Measurements from ENCODE around the gene BCAR1. TPM values are rescaled to one million over a fixed set of nuclear protein-coding genes. Genes with fewer than 3 reads are reported as not detected.

The BCAR1 gene
- total RNA-seq, 6 donors from 2014 or later: 32.9 to 87.2 (median 61.7) TPM

DNA sequence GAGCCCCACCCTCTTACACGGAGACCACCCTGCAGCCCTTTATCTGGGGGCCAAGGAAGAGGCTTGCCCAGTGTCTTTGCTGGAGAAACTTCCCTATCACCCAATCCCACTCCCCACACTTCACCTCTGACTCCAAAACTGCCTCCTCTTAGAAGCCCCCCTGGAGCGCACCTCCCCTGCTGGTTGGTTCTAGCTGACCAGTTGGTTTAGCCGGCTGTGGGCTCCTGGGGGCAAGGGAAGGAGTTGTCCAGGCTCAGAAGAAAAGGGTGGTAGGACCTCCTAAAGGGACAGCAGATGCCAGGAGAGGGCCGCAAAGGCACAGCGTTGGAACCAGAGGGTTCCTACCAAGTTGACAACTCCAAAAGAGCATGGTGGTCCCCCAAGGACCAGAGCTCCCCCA is 2.0 kb downstream of the BCAR1 start:
- ATAC-seq (ENCODE audit: low FRiP score in 2 of 2) (no peak), DNase-seq (no peak)
- H3K4me3 ChIP-seq: peak overlapping the region in 3 of 4 donors; percentile 76 to 87 (median 81)
- no peaks in the 10 kb centered on the region for H3K36me3 ChIP-seq
- H3K9me3 ChIP-seq: no peaks in the 10 kb centered on the region
- H3K4me1 ChIP-seq: peaks cover 86 to 91% (median 89%) of the 10 kb centered on the region in 4 donors
- TF ChIP-seq POLR2A (IDR thresholded peaks at IDR 0.05) (no peak), POLR2AphosphoS5 (IDR thresholded peaks at IDR 0.05) (no peak)
- TF ChIP-seq, protein P1, sequence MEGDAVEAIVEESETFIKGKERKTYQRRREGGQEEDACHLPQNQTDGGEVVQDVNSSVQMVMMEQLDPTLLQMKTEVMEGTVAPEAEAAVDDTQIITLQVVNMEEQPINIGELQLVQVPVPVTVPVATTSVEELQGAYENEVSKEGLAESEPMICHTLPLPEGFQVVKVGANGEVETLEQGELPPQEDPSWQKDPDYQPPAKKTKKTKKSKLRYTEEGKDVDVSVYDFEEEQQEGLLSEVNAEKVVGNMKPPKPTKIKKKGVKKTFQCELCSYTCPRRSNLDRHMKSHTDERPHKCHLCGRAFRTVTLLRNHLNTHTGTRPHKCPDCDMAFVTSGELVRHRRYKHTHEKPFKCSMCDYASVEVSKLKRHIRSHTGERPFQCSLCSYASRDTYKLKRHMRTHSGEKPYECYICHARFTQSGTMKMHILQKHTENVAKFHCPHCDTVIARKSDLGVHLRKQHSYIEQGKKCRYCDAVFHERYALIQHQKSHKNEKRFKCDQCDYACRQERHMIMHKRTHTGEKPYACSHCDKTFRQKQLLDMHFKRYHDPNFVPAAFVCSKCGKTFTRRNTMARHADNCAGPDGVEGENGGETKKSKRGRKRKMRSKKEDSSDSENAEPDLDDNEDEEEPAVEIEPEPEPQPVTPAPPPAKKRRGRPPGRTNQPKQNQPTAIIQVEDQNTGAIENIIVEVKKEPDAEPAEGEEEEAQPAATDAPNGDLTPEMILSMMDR (IDR thresholded peaks at IDR 0.05): no peak
- H3K27me3 ChIP-seq: peaks cover 0 to 6% (median 0%) of the 10 kb centered on the region in 4 donors
- H3K27ac ChIP-seq: peak overlapping the region; percentile 80 to 95 (median 93)
- WGBS, 2 donors: 73 to 83% methylated on average over 5 of the region's 5 CpGs

DNA sequence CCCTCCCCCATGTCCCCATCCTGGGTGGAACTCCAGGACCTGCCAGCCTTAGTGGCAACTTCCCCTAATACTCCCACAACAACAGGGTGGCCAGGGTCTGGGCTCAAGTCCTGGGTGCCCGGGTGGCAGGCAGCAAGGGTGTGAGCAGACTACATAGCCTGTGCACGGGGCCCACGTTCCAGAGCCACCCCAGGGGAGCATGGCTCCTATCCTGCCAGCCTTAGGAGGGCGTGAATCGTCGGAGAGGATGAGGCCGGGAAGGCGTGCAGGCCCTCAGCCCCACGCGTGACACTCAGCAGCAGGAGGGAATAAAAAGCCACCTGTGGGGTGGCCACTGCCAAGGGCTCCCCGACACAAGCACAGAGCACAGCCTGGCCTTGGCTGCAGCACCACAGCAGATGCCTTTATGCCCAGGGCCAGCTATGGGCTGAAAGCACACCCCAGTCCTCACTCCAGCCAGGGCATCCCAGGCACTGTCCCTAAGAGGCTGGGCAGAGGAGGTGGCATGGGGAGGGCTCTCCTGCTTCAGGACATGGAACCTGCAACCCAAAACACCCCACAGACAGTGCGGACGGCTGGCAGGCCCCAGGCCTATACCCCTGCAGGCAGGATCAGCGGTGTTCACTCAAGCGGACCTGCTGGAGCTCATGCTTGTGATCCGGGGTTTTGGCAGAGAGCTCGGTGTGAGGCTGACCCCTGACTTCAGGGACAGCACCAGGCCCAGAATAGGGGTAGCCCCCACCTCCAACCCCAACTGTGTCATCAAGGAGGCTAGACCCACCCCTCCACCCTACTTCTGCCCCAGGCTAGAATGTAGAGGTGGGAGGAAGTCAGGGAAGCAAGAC is 2.7 kb downstream of the BCAR1 start:
- ATAC-seq (ENCODE audit: low FRiP score in 2 of 2): no peak
- H3K27ac ChIP-seq: peak overlapping the region; percentile 91 to 95 (median 93)
- H3K36me3 ChIP-seq: no peaks in the 10 kb centered on the region
- peak overlapping the region in 1 of 4 donors; percentile 87 for H3K4me3 ChIP-seq
- 30 to 84% methylated on average over 2 to 14 of the region's 17 CpGs for WGBS, 2 donors
- TF ChIP-seq EP300 (IDR thresholded peaks at IDR 0.05): no peak
- H3K9me3 ChIP-seq: no peaks in the 10 kb centered on the region
- peaks cover 0 to 6% (median 0%) of the 10 kb centered on the region in 4 donors for H3K27me3 ChIP-seq
- H3K4me1 ChIP-seq: peaks cover 86 to 91% (median 89%) of the 10 kb centered on the region in 4 donors
- no peak for DNase-seq

DNA sequence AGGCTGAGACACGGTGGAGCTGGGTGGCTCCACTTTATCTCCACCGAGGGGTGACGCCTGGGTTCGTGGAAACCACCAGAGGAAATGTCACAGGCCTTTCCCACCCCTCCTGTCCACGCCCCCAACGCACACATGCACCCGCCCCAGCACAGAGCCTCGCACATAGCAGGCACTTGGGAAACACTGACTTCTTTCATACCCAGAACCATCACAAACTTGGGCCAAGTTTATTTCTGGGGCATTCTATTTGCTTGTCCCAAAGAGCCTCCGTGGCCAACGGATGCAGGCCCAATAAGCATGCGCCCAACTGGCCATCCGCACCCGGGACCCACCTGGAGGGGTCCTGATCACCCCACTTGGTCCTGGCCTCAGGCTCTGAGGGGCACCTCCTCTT is 3.3 kb downstream of the BCAR1 start:
- ATAC-seq (ENCODE audit: low FRiP score in 2 of 2) (no peak), DNase-seq (no peak)
- Histone ChIP-seq H3K4me1 (peaks cover 83 to 91% (median 89%) of the 10 kb centered on the region in 4 donors), H3K27ac (peak overlapping the region; percentile 91 to 95 (median 93)), H3K27me3 (peaks cover 0 to 6% (median 0%) of the 10 kb centered on the region in 4 donors), H3K4me3 (peak overlapping the region in 1 of 4 donors; percentile 5), H3K9me3 (no peaks in the 10 kb centered on the region), H3K36me3 (no peaks in the 10 kb centered on the region)
- TF ChIP-seq POLR2A (IDR thresholded peaks at IDR 0.05) (no peak), POLR2AphosphoS5 (IDR thresholded peaks at IDR 0.05) (peak in 1 of 2 donors; percentile 60)
- WGBS, 2 donors: 47 to 54% methylated on average over 8 to 13 of the region's 13 CpGs

DNA sequence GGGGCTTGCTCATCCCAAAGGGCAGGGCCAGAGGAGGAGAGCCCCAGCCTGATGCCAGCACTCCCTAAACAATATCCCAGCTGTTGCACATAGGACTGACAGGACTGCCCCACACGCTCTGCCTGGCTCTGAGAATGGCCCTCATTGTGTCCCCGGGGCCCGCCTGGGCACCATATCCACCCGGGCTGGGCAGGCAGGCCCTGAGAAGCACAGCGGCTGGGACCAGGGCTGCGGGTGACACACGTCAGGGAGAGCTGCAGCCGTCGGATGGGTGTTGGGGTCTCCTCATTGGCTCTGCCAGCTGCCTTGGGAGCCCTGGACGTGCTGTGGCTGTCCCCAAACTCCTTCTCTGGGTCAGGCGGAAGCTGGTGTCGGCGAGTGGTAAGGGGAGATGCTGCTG is 4.2 kb downstream of the BCAR1 start:
- Histone ChIP-seq H3K9me3 (no peaks in the 10 kb centered on the region), H3K4me3 (no peak overlapping the region), H3K27me3 (peaks cover 0 to 6% (median 0%) of the 10 kb centered on the region in 4 donors), H3K27ac (peak overlapping the region; percentile 91 to 95 (median 93)), H3K4me1 (peaks cover 75 to 84% (median 81%) of the 10 kb centered on the region in 4 donors), H3K36me3 (peaks cover 0 to 8% (median 4%) of the 10 kb centered on the region in 4 donors)
- ATAC-seq (ENCODE audit: low FRiP score in 2 of 2) (no peak), DNase-seq (no peak)
- no peak for TF ChIP-seq POLR2AphosphoS5 (IDR thresholded peaks at IDR 0.05)
- no peak for TF ChIP-seq POLR2A (IDR thresholded peaks at IDR 0.05)
- no peak for TF ChIP-seq EP300 (IDR thresholded peaks at IDR 0.05)
- TF ChIP-seq, protein P1 (IDR thresholded peaks at IDR 0.05): no peak
- WGBS, 2 donors: 94% methylated on average over 13 of the region's 13 CpGs; no CpG with 5 or more reads in 1 of the 2 donors

DNA sequence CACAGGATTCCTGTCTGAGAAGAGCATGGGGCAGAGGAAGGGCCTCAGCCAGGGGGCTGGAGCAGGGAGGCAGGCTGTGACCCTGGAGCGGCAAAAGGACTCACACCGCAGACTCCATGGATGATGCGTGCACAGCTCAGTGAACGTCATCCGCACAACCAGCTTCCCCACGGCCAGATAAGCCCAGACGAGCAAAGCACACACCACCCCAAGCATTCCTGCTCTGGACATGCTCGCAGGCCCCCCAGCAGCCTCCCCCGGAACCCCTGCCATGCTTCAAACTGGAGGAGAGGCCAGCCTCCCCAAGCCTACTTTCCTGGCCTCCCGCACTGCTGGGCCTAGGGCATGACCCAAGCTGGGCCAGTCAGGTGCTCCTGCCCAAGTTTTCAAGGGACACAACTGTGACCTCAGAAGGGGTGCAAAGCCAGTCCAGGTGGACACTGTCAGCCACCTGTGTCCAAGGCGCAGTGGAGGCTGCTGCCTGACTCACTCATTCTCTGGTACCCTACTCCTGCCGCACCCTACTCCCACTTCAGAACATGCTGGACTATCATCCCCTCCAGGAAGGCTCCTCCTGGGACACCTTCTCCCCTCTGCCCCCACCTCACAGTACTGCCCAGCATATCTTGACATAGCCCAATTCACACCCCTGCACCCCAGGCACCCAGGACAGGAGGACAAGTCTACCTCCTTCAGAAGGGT is 4.8 kb downstream of the BCAR1 start:
- no peak for DNase-seq
- no peak for ATAC-seq (ENCODE audit: low FRiP score in 2 of 2)
- Histone ChIP-seq H3K27ac (peak overlapping the region; percentile 91 to 95 (median 93)), H3K4me1 (peaks cover 69 to 78% (median 75%) of the 10 kb centered on the region in 4 donors), H3K4me3 (no peak overlapping the region), H3K36me3 (peaks cover 0 to 14% (median 10%) of the 10 kb centered on the region in 4 donors), H3K27me3 (peaks cover 0 to 6% (median 0%) of the 10 kb centered on the region in 4 donors), H3K9me3 (no peaks in the 10 kb centered on the region)
- WGBS, 2 donors: 91 to 96% methylated on average over 10 to 11 of the region's 12 CpGs
- TF ChIP-seq EP300 (IDR thresholded peaks at IDR 0.05) (no peak), POLR2A (IDR thresholded peaks at IDR 0.05) (no peak), POLR2AphosphoS5 (IDR thresholded peaks at IDR 0.05) (no peak)
- TF ChIP-seq, protein P1 (IDR thresholded peaks at IDR 0.05): no peak
